GM18909 (cell line): ENCODE results near the gene PRSS12.
"Not testable (repeated sequence)": the region's sequence is repeated elsewhere in the genome, so short reads cannot be mapped to it uniquely, and the experiment has no call there.

ENCODE experiments used
- ATAC-seq: cut with Tn5 transposase; IDR thresholded peaks from one replicate; pipeline ENCODE4 v1.9.1; 2021; ENCODE audit warnings: mild to moderate bottlenecking; ENCODE audit not compliant: unreplicated experiment, poor library complexity

The PRSS12 gene

DNA sequence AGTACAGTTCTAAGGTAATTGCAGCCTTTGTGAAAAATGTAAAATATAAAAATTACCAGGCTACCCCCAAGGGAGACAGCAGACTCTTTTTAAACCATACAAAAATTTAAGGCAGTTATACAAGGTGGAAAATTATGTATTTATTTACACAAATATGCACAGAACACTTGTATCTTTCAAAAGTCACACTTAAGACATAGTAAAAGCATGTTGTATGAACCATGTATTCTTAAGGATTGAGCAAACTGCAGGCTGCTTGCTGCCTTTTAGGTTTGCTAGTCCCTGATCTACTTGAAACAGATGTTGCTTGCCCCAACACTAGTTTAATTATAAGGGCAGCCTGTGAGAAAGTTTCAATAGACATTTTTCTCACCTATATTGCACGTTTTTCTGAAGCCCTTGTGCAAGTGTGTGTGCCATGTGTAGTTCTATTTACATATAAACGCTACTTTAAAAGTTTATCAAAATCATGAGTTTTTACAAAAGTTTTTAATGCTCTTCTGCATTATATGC lies 72.8 kb downstream of the PRSS12 start:
- no peak for ATAC-seq

DNA sequence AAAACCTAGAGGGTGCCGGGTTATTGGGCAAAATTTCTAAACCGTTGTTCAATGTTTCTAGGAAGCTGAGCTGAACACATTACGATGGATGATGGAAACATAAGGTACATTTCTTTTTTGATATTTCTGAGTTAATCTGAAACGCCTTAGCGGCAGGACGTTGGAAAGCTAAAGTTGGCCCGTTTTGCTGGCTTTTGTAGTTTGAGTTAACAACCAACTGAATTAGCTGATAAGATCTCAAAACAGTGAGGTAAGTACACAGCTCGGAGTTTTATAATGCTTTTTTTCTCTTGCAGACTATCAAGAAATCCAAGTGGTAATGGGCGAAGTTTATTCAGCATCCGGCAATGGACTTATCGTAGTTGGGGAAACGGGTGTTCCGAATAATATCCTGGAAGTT lies 73.5 kb downstream of the PRSS12 start:
- ATAC-seq: no peak

DNA sequence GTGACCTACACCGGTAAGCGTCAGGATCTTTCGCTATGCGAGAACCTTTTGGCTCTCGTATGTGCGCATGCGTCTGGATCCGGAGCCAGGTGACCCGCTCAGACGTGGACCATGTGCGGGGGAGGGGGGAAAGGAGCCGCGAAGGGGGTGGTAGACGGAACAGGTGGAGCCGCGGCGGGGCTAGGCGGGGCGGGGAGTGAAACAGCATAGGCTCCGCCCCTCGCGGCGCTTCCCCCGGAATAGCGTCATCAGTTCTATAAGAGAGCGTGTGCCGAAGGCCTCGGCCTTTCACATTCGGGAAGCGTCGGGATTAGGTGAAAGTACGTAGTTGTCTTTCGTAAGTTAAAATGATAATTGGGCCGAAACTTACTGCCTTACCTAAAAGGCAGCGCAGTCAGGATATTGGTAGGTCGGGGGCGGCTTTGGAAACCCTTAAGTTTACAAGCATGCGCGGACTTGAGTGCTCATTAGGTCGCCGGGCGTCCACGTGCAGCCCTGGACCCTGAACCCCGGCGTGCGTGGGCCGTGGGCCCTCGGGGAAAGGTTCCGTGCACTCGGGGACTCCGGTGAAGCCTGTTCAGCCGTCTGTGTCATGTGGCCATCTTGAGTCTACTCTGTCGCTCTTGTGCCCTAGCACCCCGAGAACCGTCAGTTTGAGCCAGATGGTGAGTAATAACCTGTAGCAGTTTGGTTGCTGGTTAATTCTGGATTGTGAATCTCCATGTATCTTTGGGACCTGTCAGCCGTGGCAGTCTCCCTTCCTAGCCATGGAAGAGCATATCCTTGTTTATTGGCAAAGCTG lies 74.1 kb downstream of the PRSS12 start:
- peak; percentile 87 for ATAC-seq

DNA sequence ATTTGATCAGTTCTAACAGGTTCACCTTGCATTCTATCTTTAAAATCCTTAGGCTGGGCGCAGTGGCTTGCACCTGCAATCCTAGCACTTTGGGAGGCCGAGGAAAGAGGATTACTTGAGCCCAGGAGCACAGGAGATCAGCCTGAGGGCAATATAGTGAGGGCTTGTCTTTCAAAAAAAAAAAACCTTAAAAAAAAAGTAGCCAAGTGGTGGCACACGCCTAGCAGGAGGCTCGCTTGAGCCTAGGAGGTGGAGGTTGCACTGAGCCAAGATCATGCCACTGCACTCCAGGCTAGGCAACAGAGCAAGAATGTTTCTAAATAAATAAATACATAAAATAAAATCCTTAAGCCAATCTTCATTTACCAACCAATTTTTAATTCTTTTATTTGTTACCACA lies 75.6 kb downstream of the PRSS12 start:
- no peak for ATAC-seq

DNA sequence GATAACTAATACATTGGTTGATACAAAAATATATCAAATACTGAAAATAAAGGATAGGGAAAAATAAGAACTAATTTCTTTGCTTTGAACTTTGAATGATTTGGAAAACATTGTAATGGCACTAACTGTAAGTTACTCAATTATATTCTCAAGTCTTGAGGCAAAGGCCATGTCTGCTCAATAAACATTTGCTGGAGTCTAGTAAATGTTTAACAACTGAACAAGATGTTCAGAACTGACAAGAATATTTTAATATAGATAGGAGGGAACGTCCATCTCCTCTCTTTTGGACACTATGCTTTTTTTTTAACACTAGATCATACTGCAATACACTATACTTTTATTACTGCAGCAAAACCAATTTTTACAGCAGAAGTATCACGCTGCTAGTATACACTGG lies 76.2 kb downstream of the PRSS12 start:
- no peak for ATAC-seq

DNA sequence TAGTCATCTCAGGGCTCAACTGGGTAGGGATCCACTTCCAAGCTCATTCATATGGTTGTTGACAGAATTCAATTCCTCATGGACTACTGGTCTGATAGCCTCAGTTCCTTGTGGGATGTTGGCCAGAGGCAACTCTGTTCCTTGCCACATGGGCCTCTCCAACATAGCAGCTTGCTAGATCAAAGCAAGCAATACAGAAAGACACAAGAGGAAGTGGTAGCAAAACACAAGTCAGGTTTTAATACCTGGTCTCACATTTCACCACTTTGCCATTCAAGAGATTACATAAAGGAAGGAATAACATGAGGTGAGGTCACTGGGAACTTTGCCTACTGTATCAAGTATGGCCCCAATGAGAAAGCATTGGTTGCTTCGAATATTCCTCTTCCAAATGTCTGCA lies 79.2 kb downstream of the PRSS12 start:
- ATAC-seq: no peak

DNA sequence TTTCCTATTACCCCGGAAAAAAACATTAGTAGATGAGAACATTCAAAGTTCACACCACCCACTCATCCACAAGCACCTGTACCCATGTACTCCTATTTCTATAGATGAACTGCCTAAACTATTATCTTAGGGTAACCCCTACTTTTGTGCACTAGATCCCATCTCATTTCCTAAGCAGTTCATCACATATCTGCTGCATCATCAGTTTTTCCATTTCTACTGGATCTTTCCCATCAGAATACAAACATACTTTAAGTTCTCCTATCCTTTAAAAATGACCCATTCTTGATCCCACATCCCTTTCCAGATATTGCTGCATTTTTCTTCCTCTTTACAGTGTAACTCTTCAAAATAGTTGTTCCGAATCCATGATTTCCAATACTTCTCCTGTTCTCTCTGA lies 81.0 kb downstream of the PRSS12 start:
- no peak for ATAC-seq

DNA sequence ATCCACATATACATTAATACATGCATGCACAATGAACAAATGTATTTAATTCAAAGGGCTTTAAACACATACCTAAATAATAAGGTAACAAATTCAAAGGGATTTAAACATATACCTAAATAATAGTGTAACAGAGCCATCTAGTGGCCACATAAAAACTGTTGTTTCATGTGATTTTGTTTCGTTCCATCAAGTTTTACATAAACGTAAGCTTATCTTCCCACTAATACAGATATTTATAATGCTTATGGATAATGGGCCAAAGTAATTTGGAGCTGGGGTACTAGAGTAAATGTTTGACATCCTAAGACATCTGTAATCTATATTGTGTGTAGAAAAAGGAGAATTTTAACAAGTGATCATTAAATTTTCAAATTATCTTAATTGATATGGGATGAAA lies 82.3 kb downstream of the PRSS12 start:
- ATAC-seq: peak; percentile 53

DNA sequence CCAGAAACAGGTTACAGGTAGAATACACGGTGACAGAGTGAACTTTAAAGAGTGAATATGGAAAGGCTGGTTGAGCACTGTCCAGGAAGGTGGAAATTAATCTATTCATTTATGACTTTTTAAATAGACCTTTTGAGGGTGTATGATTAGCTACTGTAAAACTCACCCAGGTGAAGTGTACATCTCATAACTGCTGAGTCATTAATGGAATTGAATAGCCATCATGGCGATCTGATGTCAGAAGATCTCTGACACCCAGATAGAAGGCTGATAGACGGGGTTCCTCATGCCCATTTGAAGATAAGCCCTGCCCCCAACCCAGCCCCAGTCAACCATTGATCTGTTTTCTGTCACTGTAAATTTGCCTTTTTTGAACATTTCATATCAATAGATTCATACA lies 84.0 kb downstream of the PRSS12 start:
- no peak for ATAC-seq

DNA sequence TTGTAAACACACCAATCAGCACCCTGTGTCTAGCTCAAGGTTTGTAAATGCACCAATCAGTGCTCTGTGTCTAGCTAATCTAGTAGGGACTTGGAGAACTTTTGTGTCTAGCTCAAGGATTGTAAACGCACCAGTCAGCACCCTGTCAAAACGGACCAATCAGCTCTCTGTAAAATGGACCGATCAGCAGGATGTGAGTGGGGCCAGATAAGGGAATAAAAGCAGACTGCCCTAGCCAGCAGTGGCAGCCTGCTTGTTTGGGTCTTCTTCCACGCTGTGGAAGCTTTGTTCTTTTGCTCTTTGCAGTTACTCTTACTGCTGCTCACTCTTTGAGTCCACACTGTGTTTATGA lies 86.7 kb downstream of the PRSS12 start:
- not testable (repeated sequence) for ATAC-seq

DNA sequence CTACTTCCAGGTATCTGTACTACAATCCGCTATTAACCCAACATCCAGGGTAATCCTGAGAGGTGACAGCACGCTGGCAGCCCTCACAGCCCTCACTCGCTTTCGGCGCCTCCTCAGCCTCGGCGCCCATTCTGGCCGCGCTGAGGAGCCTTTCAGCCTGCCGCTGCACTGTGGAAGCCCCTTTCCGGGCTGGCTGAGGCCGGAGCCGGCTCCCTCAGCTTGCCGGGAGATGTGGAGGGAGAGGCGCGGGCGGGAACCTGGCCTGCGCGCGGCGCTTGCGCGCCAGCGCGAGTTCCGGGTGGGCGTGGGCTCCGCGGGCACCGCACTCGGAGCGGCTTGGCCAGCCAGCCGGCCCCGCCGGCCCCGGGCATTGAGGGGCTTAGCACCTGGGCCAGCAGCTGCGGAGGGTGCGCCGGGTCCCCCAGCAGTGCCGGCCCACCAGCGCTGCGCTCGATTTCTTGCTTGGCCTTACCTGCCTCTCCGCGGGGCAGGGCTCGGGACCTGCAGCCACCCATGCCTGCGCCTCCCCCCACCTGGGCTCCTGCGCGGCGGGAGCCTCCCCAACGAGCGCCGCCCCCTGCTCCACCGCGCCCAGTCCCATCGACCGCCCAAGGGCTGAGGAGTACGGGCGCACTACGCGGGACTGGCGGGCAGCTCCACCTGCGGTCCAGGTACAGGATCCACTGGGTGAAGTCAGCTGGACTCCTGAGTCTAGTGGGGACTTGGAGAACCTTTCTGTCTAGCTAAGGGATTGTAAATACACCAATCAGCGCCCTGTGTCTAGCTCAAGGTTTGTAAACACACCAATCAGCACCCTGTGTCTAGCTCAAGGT lies 87.3 kb downstream of the PRSS12 start:
- peak; percentile 76 for ATAC-seq

DNA sequence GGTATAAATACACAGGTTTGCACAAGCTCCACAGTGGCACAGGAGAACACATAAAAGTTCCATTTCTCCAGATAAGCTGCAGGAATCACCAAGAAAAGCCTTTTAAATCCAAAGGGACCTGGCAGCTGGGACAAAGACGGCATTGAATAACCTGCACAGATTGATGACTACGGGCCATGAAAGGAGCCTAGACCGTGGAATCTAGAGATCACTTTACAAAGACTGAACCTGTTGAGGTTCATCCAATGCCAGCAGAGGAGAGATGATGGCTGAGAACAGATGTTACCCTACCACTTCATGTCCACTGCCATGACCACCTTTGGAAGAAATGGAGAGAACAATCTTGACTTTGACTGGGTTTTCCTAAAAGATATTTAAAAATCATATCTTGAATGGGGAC lies 88.7 kb downstream of the PRSS12 start:
- ATAC-seq: no peak

DNA sequence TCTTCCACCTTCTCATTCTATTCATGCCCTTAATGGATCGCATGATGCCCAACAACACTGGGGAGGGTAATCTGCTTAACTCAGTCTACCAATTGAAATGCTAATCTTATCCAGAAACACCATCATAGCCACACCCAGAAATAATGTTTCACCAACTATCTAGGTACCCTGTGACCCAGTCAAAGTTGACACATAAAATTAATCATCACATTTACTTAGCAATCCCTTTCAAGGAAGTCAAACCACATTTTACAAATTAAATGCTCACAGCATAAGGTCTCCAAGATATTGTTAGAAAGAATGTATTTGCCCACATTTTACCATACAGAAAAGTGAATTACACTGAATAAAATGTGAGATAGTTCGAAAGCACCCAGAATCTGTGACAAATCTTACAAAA lies 92.5 kb downstream of the PRSS12 start:
- no peak for ATAC-seq

DNA sequence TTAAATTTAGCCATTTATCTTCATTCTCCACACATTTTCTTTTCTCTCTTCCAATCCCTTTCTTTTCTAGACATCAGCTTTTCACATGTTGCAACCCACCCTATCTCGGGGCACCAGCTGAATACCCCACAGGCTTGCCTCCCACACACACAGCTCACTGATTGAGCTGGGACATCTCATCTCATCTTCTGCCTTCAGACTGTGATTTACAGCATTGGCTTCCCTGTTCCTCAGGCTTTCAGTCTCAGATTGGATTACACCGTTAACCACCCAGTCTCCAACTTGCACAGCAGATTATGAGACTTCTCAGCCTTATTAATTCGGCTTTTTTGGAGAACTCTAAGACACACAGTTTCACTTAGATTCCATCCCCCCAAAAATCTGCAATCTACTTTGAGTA lies 93.7 kb downstream of the PRSS12 start:
- no peak for ATAC-seq

DNA sequence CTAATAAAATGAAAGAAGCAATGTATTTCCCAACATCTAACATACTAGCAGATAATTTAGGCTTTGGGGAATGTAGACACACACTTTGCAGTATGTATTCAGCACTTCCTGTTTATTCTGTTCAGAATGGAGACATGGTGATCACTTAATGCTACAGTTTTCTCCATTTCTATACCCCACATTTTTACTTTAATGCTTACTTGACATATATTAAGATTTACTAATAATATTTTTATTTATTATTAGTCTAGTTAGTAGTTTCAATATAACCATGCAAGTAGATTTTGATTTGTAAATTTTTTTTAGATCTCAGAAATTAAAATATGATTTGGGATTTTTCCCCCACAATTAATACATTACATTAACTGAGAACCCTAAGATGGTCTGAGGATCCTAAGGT lies 98.4 kb downstream of the PRSS12 start:
- ATAC-seq: no peak

DNA sequence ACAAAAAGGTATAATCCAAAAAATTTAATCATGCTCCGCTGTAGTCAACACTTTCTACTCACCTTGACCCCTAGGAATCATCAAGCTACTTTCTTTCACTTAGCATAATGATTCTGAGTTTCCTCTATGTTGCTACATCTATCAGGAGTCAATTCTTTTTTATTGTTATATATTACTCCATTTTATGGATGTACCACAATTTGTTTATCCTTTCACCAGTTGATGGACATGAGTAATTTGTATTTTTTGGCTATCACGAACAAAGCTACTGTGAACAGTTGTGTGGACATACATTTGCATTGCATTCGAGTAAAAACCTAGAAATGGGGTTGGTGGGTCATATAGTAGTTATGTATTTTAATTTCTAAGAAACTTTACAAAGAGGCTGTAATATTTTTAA lies 102.9 kb downstream of the PRSS12 start:
- no peak for ATAC-seq

DNA sequence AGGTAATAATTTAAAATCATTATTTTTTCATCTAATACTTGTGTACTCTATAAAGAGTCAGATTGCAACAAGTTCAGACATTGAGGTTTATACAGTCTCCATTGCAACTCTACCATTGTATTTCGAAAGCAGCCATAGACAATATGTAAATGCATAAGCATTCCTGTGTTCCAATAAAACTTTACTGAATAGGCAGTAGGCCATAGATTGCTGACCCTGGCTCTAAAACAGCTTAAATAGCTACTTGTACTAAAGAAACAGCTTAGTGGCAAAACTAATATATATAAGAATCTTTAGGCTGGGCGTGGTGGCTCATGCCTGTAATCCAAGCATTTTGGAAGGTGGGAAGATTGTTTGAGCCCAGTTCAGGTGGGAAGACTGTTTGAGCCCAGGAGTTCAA lies 115.3 kb downstream of the PRSS12 start:
- no peak for ATAC-seq

DNA sequence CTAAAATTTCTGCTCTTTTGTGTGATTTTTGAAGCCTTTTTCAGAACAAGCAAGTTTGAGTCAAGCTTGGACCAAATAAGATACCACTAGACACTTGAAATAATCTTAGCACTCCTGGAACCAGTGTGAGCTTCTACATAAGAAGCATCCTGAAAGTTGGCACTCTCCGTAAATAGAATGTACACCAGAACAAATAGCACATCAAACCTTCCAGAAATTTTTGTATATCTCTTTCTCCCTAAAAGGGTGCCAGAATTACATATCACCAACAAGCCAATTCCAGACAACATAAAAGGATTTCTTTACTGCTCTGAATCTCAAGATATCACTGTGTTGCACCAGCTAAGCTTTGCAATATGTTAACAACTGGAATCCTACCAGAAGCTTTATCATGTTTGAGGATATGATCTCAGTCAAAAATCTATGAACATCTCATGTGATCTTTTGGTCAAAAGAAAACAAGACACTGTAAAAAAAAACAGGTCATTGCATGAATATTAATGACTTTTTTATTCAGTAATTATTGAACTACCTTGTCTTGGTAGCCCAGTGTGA lies 117.2 kb downstream of the PRSS12 start:
- ATAC-seq: no peak
